Measurements from ENCODE around the gene BEAN1. TPM values are rescaled to one million over a fixed set of nuclear protein-coding genes. Genes with fewer than 3 reads are reported as not detected.
"Not testable (repeated sequence)": the region's sequence is repeated elsewhere in the genome, so short reads cannot be mapped to it uniquely, and the experiment has no call there.

BEAN1 gene
- total RNA-seq, 1 experiment from 2014 or later, result 0.37 TPM

DNA sequence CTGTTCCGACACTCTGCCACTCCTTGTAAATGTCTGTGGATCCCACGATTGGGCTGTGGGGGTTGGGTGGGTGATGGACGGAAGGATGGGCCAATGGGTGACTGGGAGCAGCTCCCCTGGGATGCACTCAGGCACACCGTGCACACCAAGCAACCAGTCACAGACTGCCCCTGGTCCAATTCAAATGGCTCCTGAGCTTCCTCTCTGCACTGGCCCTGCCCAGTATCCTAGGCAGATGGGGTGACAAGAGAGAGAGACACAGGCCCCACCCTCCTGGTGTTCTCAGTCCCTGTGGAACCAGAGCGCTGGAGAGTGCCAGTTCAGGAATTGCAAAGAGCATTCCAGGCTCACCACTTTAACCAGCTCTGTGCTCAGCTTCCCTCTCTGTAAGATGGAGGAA lies 32.8 kb downstream of the BEAN1 start:
- Histone ChIP-seq H3F3A (ENCODE audit: insufficient read depth, low read depth) (no peaks in the 10 kb centered on the region), H3K9me3 (ENCODE audit: insufficient read depth, low read depth) (no peaks in the 10 kb centered on the region), H2AFZ (no peak overlapping the region), H3K36me3 (ENCODE audit: low read depth) (no peaks in the 10 kb centered on the region), H3K27ac (no peak overlapping the region), H3K4me1 (replicated peaks; ENCODE audit: insufficient read depth) (peaks cover 3% of the 10 kb centered on the region; the same call in 1 of the 2 replicates), H3K79me2 (ENCODE audit: low read depth) (no peaks in the 10 kb centered on the region), H4K20me1 (ENCODE audit: insufficient read depth) (no peaks in the 10 kb centered on the region), H3K27me3 (ENCODE audit: insufficient read depth, low read depth) (no peaks in the 10 kb centered on the region), H3K4me3 (no peak overlapping the region), H3K4me2 (no peak overlapping the region), H3K9me2 (ENCODE audit: insufficient read depth) (no peaks in the 10 kb centered on the region)
- DNase-seq, result no peak
- ChIA-PET POLR2A (ENCODE audit: unreplicated experiment) (no interaction called here), CTCF (no interaction called here)
- no TSS peak for BruUV-seq (replicated peaks)
- no peak for TF ChIP-seq EZH2 (IDR thresholded peaks at IDR 0.05; ENCODE audit: low read depth)
- TF ChIP-seq, protein P1, sequence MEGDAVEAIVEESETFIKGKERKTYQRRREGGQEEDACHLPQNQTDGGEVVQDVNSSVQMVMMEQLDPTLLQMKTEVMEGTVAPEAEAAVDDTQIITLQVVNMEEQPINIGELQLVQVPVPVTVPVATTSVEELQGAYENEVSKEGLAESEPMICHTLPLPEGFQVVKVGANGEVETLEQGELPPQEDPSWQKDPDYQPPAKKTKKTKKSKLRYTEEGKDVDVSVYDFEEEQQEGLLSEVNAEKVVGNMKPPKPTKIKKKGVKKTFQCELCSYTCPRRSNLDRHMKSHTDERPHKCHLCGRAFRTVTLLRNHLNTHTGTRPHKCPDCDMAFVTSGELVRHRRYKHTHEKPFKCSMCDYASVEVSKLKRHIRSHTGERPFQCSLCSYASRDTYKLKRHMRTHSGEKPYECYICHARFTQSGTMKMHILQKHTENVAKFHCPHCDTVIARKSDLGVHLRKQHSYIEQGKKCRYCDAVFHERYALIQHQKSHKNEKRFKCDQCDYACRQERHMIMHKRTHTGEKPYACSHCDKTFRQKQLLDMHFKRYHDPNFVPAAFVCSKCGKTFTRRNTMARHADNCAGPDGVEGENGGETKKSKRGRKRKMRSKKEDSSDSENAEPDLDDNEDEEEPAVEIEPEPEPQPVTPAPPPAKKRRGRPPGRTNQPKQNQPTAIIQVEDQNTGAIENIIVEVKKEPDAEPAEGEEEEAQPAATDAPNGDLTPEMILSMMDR (conservative IDR thresholded peaks at IDR 0.05), result no peak
- intact Hi-C loops (cut with micrococcal nuclease; ENCODE audit: unreplicated experiment), result no loop called here

DNA sequence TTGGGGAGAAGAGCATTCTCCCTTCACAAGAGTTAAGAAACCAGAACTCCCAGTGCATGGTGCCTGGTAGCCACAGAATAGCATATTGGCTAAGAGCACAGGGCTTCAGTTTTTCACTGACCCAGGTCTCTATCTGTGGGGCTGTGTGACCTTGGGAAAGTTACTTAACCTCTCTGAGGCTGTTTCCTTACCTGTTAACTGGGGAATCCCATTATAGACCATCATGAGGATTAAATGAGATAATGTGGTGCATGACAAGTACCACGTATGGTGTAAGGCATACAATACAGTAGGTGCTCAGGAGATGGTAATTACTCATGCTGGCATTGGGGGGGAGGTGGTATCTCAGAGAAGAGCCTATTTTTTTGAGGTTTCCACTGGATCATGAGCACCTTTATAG lies 33.6 kb downstream of the BEAN1 start:
- H2AFZ ChIP-seq, result no peak overlapping the region
- no peaks in the 10 kb centered on the region for H3K27me3 ChIP-seq (ENCODE audit: insufficient read depth, low read depth)
- TF ChIP-seq, protein P1 (conservative IDR thresholded peaks at IDR 0.05), result no peak
- TF ChIP-seq EZH2 (IDR thresholded peaks at IDR 0.05; ENCODE audit: low read depth), result no peak
- ChIA-PET POLR2A (ENCODE audit: unreplicated experiment) (no interaction called here), CTCF (no interaction called here)
- intact Hi-C loops (cut with micrococcal nuclease; ENCODE audit: unreplicated experiment), result no loop called here
- BruUV-seq (replicated peaks), result no TSS peak
- no peaks in the 10 kb centered on the region for H3F3A ChIP-seq (ENCODE audit: insufficient read depth, low read depth)
- no peaks in the 10 kb centered on the region for H3K36me3 ChIP-seq (ENCODE audit: low read depth)
- no peaks in the 10 kb centered on the region for H3K9me2 ChIP-seq (ENCODE audit: insufficient read depth)
- no peak for DNase-seq
- no peaks in the 10 kb centered on the region for H4K20me1 ChIP-seq (ENCODE audit: insufficient read depth)
- no peak overlapping the region for H3K4me3 ChIP-seq
- no peak overlapping the region for H3K27ac ChIP-seq
- peaks cover 3% of the 10 kb centered on the region; the same call in 1 of the 2 replicates for H3K4me1 ChIP-seq (replicated peaks; ENCODE audit: insufficient read depth)
- H3K79me2 ChIP-seq (ENCODE audit: low read depth), result no peaks in the 10 kb centered on the region
- no peaks in the 10 kb centered on the region for H3K9me3 ChIP-seq (ENCODE audit: insufficient read depth, low read depth)
- no peak overlapping the region for H3K4me2 ChIP-seq

DNA sequence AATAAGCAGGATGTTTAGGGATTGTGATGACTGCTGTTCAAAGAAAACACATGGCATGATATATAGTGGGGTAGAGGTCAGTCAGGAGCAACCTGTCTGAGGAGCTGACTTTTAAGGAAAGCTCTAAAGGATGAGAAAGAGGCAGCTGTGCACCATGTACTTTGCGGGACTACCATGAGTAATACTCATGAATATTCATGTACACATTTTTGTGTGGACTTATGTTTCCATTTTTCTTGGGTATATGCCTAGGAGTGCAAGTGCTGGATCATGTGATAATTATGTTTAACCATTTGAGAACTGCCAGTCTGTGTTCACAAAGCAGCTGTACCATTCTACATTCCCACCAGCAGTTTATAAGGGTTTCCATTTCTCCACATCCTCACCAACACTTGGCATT lies 35.8 kb downstream of the BEAN1 start:
- Histone ChIP-seq H3K36me3 (ENCODE audit: low read depth) (no peaks in the 10 kb centered on the region), H3K79me2 (ENCODE audit: low read depth) (no peaks in the 10 kb centered on the region), H3K9me2 (ENCODE audit: insufficient read depth) (no peaks in the 10 kb centered on the region), H3K27ac (no peak overlapping the region), H3K4me3 (no peak overlapping the region), H4K20me1 (ENCODE audit: insufficient read depth) (no peaks in the 10 kb centered on the region), H3F3A (ENCODE audit: insufficient read depth, low read depth) (no peaks in the 10 kb centered on the region), H2AFZ (no peak overlapping the region), H3K27me3 (ENCODE audit: insufficient read depth, low read depth) (no peaks in the 10 kb centered on the region), H3K4me1 (replicated peaks; ENCODE audit: insufficient read depth) (peaks cover 3% of the 10 kb centered on the region; the same call in 1 of the 2 replicates), H3K9me3 (ENCODE audit: insufficient read depth, low read depth) (no peaks in the 10 kb centered on the region), H3K4me2 (no peak overlapping the region)
- no peak for TF ChIP-seq EZH2 (IDR thresholded peaks at IDR 0.05; ENCODE audit: low read depth)
- TF ChIP-seq, protein P1 (conservative IDR thresholded peaks at IDR 0.05), result no peak
- no TSS peak for BruUV-seq (replicated peaks)
- intact Hi-C loops (cut with micrococcal nuclease; ENCODE audit: unreplicated experiment), result no loop called here
- CTCF ChIA-PET, result no interaction called here
- POLR2A ChIA-PET (ENCODE audit: unreplicated experiment), result interaction anchor here (0.5 kb wide), 1 partner anchor 107 kb away, joined by 3 read pairs; no protein-coding TSS in a partner anchor
- no peak for DNase-seq

DNA sequence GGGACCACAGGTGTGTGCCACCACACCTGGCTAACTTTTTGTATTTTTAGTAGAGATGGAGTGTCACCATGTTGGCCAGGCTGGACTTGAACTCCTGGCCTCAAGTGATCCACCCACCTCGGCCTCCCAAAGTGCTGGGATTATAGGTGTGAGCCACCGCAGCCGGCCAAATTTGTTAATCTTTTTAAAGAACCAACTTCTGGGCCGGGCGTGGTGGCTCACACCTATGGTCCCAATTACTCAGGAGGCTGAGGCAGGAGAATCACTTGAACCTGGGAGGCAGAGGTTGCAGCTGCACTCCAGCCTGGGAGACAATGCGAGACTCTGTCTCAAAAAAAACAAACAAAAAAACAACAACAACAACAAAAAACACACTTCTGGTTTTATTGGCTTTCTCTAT lies 38.9 kb downstream of the BEAN1 start:
- H3K4me1 ChIP-seq (replicated peaks; ENCODE audit: insufficient read depth); H3F3A ChIP-seq (ENCODE audit: insufficient read depth, low read depth); H3K9me2 ChIP-seq (ENCODE audit: insufficient read depth); intact Hi-C loops (cut with micrococcal nuclease; ENCODE audit: unreplicated experiment); H3K79me2 ChIP-seq (ENCODE audit: low read depth); BruUV-seq (replicated peaks); H4K20me1 ChIP-seq (ENCODE audit: insufficient read depth); H3K9me3 ChIP-seq (ENCODE audit: insufficient read depth, low read depth); H2AFZ ChIP-seq; H3K4me3 ChIP-seq; CTCF ChIA-PET; H3K4me2 ChIP-seq; H3K27ac ChIP-seq; DNase-seq; H3K36me3 ChIP-seq (ENCODE audit: low read depth); H3K27me3 ChIP-seq (ENCODE audit: insufficient read depth, low read depth); POLR2A ChIA-PET (ENCODE audit: unreplicated experiment): not testable (repeated sequence)

DNA sequence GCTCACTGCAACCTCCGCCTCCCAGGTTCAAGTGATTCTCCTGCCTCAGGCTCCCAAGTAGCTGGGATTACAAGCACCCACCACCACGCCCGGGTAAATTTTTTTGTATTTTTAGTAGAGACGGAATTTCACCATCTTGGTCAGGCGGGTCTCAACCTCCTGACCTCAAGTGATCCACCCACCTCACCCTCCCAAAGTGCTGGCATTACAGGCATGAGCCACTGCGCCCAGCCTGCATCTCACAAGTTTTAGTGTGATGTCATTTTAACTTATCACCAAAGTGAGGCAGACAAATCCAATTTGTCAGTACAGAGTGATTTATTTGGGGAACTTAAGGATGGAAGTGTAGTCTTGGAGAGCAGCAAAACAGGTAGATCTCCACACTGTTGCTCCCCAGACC lies 39.5 kb downstream of the BEAN1 start:
- H3K9me3 ChIP-seq (ENCODE audit: insufficient read depth, low read depth); H3K79me2 ChIP-seq (ENCODE audit: low read depth); intact Hi-C loops (cut with micrococcal nuclease; ENCODE audit: unreplicated experiment); H3K9me2 ChIP-seq (ENCODE audit: insufficient read depth); POLR2A ChIA-PET (ENCODE audit: unreplicated experiment); DNase-seq; H3K27me3 ChIP-seq (ENCODE audit: insufficient read depth, low read depth); H4K20me1 ChIP-seq (ENCODE audit: insufficient read depth); H3K27ac ChIP-seq; H3K4me2 ChIP-seq; H2AFZ ChIP-seq; H3K36me3 ChIP-seq (ENCODE audit: low read depth); H3F3A ChIP-seq (ENCODE audit: insufficient read depth, low read depth); BruUV-seq (replicated peaks); CTCF ChIA-PET; H3K4me1 ChIP-seq (replicated peaks; ENCODE audit: insufficient read depth); H3K4me3 ChIP-seq: not testable (repeated sequence)

All from PC-9 (cell line).